Middle frontal gyrus (tissue), 1 donor: ENCODE measurements around the gene PHOX2A.
"Not testable (repeated sequence)": the region's sequence is repeated elsewhere in the genome, so short reads cannot be mapped to it uniquely, and the experiment has no call there.

Experiments used
- DNase-seq: peaks from one replicate; pipeline ENCODE4 v3.0.0-alpha.2; 2015; ENCODE audit warnings: low spot score; ENCODE audit errors: extremely low spot score

The PHOX2A gene

GRCh38 chr11:72222106-72222891 lies 21.7 kb downstream of the PHOX2A start:
- DNase-seq = no peak

GRCh38 chr11:72221386-72222075 lies 22.4 kb downstream of the PHOX2A start:
- no peak for DNase-seq

GRCh38 chr11:72220696-72221363 lies 23.1 kb downstream of the PHOX2A start:
- no peak for DNase-seq

GRCh38 chr11:72218251-72218745 lies 25.7 kb downstream of the PHOX2A start:
- DNase-seq = no peak

GRCh38 chr11:72217841-72218240 lies 26.1 kb downstream of the PHOX2A start:
- DNase-seq = no peak

GRCh38 chr11:72216638-72217037 lies 27.3 kb downstream of the PHOX2A start, which contains the start of gene FOLR2:
FOLR2 (plus strand) TSS chr11:72216794; CDS start chr11:72218585, 1,791 bp downstream.
- no peak for DNase-seq

GRCh38 chr11:72209101-72209500 lies 34.9 kb downstream of the PHOX2A start:
- no peak for DNase-seq

- no peak for DNase-seq
Measured at GRCh38 chr11:72208281-72208680, 35.7 kb downstream of the PHOX2A start.

GRCh38 chr11:72206794-72207193 lies 37.2 kb downstream of the PHOX2A start:
- not testable (repeated sequence) for DNase-seq

- no peak for DNase-seq
Measured at GRCh38 chr11:72204886-72205285, 39.1 kb downstream of the PHOX2A start.

- no peak for DNase-seq
Measured at GRCh38 chr11:72203163-72203562, 40.8 kb downstream of the PHOX2A start.

GRCh38 chr11:72202571-72202970 lies 41.4 kb downstream of the PHOX2A start:
- DNase-seq = no peak

GRCh38 chr11:72201445-72201844 lies 42.5 kb downstream of the PHOX2A start:
- DNase-seq = not testable (repeated sequence)

GRCh38 chr11:72195518-72196270 lies 48.3 kb downstream of the PHOX2A start:
- DNase-seq = no peak

- DNase-seq = no peak
Measured at GRCh38 chr11:72191961-72192381, 52.0 kb downstream of the PHOX2A start, which contains the start of gene FOLR1. FOLR1 (plus strand) TSS chr11:72192140; CDS start chr11:72192174, 34 bp downstream.

GRCh38 chr11:72190631-72191071 lies 53.3 kb downstream of the PHOX2A start:
- no peak for DNase-seq

GRCh38 chr11:72189455-72190250 lies 54.3 kb downstream of the PHOX2A start:
- no peak for DNase-seq
